Inflammatory macrophage (primary cell): Measurements from ENCODE around the gene DNAJB1.

Source experiments
- DNase-seq, 2 donors: peaks; one replicate each; pipeline ENCODE4 v3.0.0-alpha.2; 2020 to 2022

The DNAJB1 gene

GRCh38 chr19:14495672-14496028, 22.5 kb downstream of the DNAJB1 start:
- DNase-seq = no peak

- DNase-seq = no peak
Observed at GRCh38 chr19:14494910-14495671, 23.1 kb downstream of the DNAJB1 start.

GRCh38 chr19:14494411-14494810, 23.8 kb downstream of the DNAJB1 start:
- no peak for DNase-seq

- DNase-seq = no peak
Observed at GRCh38 chr19:14492756-14493337, 25.4 kb downstream of the DNAJB1 start.

- no peak for DNase-seq
Observed at GRCh38 chr19:14487370-14488125, 30.6 kb downstream of the DNAJB1 start.

- no peak for DNase-seq
Observed at GRCh38 chr19:14482172-14482941, 35.8 kb downstream of the DNAJB1 start.

- DNase-seq = no peak
Observed at GRCh38 chr19:14480700-14481079, 37.5 kb downstream of the DNAJB1 start.

- peak; percentile 41 to 47 for DNase-seq
Observed at GRCh38 chr19:14479975-14480699, 38.1 kb downstream of the DNAJB1 start.

- no peak for DNase-seq
Observed at GRCh38 chr19:14479309-14479974, 38.8 kb downstream of the DNAJB1 start.

- no peak for DNase-seq
Observed at GRCh38 chr19:14478113-14478545, 40.1 kb downstream of the DNAJB1 start.

GRCh38 chr19:14477418-14478112, 40.6 kb downstream of the DNAJB1 start:
- no peak for DNase-seq

GRCh38 chr19:14476673-14477401, 41.4 kb downstream of the DNAJB1 start:
- peak; percentile 40 to 56 for DNase-seq

- DNase-seq = no peak
Observed at GRCh38 chr19:14476327-14476672, 41.9 kb downstream of the DNAJB1 start.

GRCh38 chr19:14475251-14476073, 42.7 kb downstream of the DNAJB1 start, which contains the start of gene PTGER1:
TSS of gene PTGER1 (minus strand) at chr19:14475354. CDS start at chr19:14474320, 1,034 bp downstream.
- peak; percentile 20 to 33 for DNase-seq

GRCh38 chr19:14474827-14475226, 43.4 kb downstream of the DNAJB1 start:
- DNase-seq = no peak

- DNase-seq = no peak
Observed at GRCh38 chr19:14473978-14474578, 44.1 kb downstream of the DNAJB1 start.

GRCh38 chr19:14473073-14473977, 44.9 kb downstream of the DNAJB1 start:
- peak in 1 of 2 donors; percentile 20 for DNase-seq
